ENCODE results near the gene AHNAK. TPM values are rescaled to one million over a fixed set of nuclear protein-coding genes. Genes with fewer than 3 reads are reported as not detected.

The AHNAK gene
- total and polyA plus RNA-seq, 8 donors = 37.4 to 693 (median 554) TPM

GRCh38 chr11:62418136-62418535 lies 128.5 kb downstream of the AHNAK start:
- no peaks in the 10 kb centered on the region for H3K27me3 ChIP-seq
- no peak overlapping the region for H3K4me3 ChIP-seq
- no peaks in the 10 kb centered on the region for H3K36me3 ChIP-seq
- H3K27ac ChIP-seq = peak overlapping the region in 3 of 5 donors; percentile 4 to 68 (median 15)
- H3K9me3 ChIP-seq = no peaks in the 10 kb centered on the region
- no peak for TF ChIP-seq EP300 (IDR thresholded peaks at IDR 0.05)
- no peak for TF ChIP-seq POLR2AphosphoS5 (IDR thresholded peaks at IDR 0.05)
- TF ChIP-seq CTCF (IDR thresholded peaks at IDR 0.05) = no peak
- TF ChIP-seq POLR2A (IDR thresholded peaks at IDR 0.05) = no peak
- H3K4me1 ChIP-seq = peaks cover 10 to 38% (median 21%) of the 10 kb centered on the region in 4 donors
- WGBS, 5 donors = 72 to 82% (median 81%) methylated on average over 5 of the region's 5 CpGs
- intact Hi-C loops (cut with DNase I; ENCODE audit: low total_unique reads) = no loop called here
- no peak for DNase-seq

GRCh38 chr11:62416596-62416995 lies 130.0 kb downstream of the AHNAK start:
- no peak for TF ChIP-seq CTCF (IDR thresholded peaks at IDR 0.05)
- TF ChIP-seq EP300 (IDR thresholded peaks at IDR 0.05) = no peak
- TF ChIP-seq POLR2A (IDR thresholded peaks at IDR 0.05) = no peak
- no peak for TF ChIP-seq POLR2AphosphoS5 (IDR thresholded peaks at IDR 0.05)
- Histone ChIP-seq H3K36me3 (no peaks in the 10 kb centered on the region), H3K27me3 (no peaks in the 10 kb centered on the region), H3K4me1 (peaks cover 10 to 40% (median 21%) of the 10 kb centered on the region in 4 donors), H3K4me3 (no peak overlapping the region), H3K27ac (no peak overlapping the region), H3K9me3 (no peaks in the 10 kb centered on the region)
- no peak for DNase-seq
- 74 to 88% (median 79%) methylated on average over 12 of the region's 12 CpGs for WGBS, 5 donors
- intact Hi-C loops (cut with DNase I; ENCODE audit: low total_unique reads) = no loop called here

- H3K27me3 ChIP-seq = no peaks in the 10 kb centered on the region
- DNase-seq = no peak
- no peak overlapping the region for H3K4me3 ChIP-seq
- WGBS, 5 donors = 58 to 90% (median 75%) methylated on average over 8 of the region's 8 CpGs
- no peaks in the 10 kb centered on the region for H3K9me3 ChIP-seq
- TF ChIP-seq POLR2A (IDR thresholded peaks at IDR 0.05) = no peak
- no peak for TF ChIP-seq POLR2AphosphoS5 (IDR thresholded peaks at IDR 0.05)
- TF ChIP-seq EP300 (IDR thresholded peaks at IDR 0.05) = no peak
- TF ChIP-seq CTCF (IDR thresholded peaks at IDR 0.05) = no peak
- intact Hi-C loops (cut with DNase I; ENCODE audit: low total_unique reads) = no loop called here
- no peaks in the 10 kb centered on the region for H3K36me3 ChIP-seq
- no peak overlapping the region for H3K27ac ChIP-seq
- peaks cover 0 to 10% (median 1%) of the 10 kb centered on the region in 4 donors for H3K4me1 ChIP-seq
Observed at GRCh38 chr11:62413060-62413696, 133.4 kb downstream of the AHNAK start.

- DNase-seq = no peak
- H3K9me3 ChIP-seq = no peaks in the 10 kb centered on the region
- no peak for TF ChIP-seq EP300 (IDR thresholded peaks at IDR 0.05)
- no peak for TF ChIP-seq POLR2A (IDR thresholded peaks at IDR 0.05)
- no peak for TF ChIP-seq CTCF (IDR thresholded peaks at IDR 0.05)
- no peak for TF ChIP-seq POLR2AphosphoS5 (IDR thresholded peaks at IDR 0.05)
- no peaks in the 10 kb centered on the region for H3K27me3 ChIP-seq
- no peaks in the 10 kb centered on the region for H3K36me3 ChIP-seq
- intact Hi-C loops (cut with DNase I; ENCODE audit: low total_unique reads) = no loop called here
- no peak overlapping the region for H3K4me3 ChIP-seq
- 80 to 90% (median 84%) methylated on average over 5 of the region's 5 CpGs for WGBS, 5 donors
- peaks cover 0 to 6% (median 0%) of the 10 kb centered on the region in 4 donors for H3K4me1 ChIP-seq
- H3K27ac ChIP-seq = no peak overlapping the region
Observed at GRCh38 chr11:62411524-62411923, 135.1 kb downstream of the AHNAK start.

All from stomach (tissue), 9 donors.